ENCODE data around the gene INPP5A. TPM values are rescaled to one million over a fixed set of nuclear protein-coding genes. Genes with fewer than 3 reads are reported as not detected.

INPP5A gene
- total RNA-seq, 1 experiment from 2014 or later, result 12.3 TPM

GRCh38 chr10:132642732-132643008 is 105.1 kb downstream of the INPP5A start:
- ChIA-PET CTCF (no interaction called here), POLR2A (no interaction called here), RAD21 (ENCODE audit: low non-redundant PET in 1 of 2, low total read pairs in 2 of 2, uncharacterized antibody in 2 of 2, unreplicated experiment in 2 of 2) (no interaction called here)
- BruUV-seq (replicated peaks), result no TSS peak
- Histone ChIP-seq H3K27me3 (ENCODE audit: insufficient read depth, low read length) (no peaks in the 10 kb centered on the region), H3K4me1 (ENCODE audit: control insufficient read depth in 1 of 2, insufficient read depth in 2 of 2, low read length in 2 of 2) (no peaks in the 10 kb centered on the region), H3K9me3 (ENCODE audit: control insufficient read depth in 1 of 2, insufficient read depth in 1 of 2, low read depth in 1 of 2, low read length in 2 of 2) (no peaks in the 10 kb centered on the region), H2AFZ (ENCODE audit: low read depth, low read length, poor library complexity, severe bottlenecking) (no peak overlapping the region), H3K9ac (ENCODE audit: low read length) (no peak overlapping the region), H4K20me1 (ENCODE audit: insufficient read depth) (no peaks in the 10 kb centered on the region), H3K36me3 (ENCODE audit: control insufficient read depth in 1 of 2, insufficient read depth in 2 of 2, low read length in 2 of 2) (no peaks in the 10 kb centered on the region), H3K79me2 (ENCODE audit: insufficient read depth, low read length) (no peaks in the 10 kb centered on the region), H3K4me2 (ENCODE audit: low read length) (no peak overlapping the region), H3K9me2 (ENCODE audit: insufficient read depth) (no peaks in the 10 kb centered on the region), H3K27ac (ENCODE audit: low read depth, low read length) (no peak overlapping the region), H3K4me3 (replicated peaks in 1 of 2; ENCODE audit: low read depth in 1 of 2, low read length in 2 of 2) (no peak overlapping the region)
- intact Hi-C loops (cut with micrococcal nuclease), result no loop called here
- TF ChIP-seq POLR2A (IDR thresholded peaks at IDR 0.05; ENCODE audit: borderline replicate concordance, extremely low read depth, insufficient read depth, insufficient read length), result no peak
- TF ChIP-seq CTCF (IDR thresholded peaks at IDR 0.05 in 2 of 3, conservative IDR thresholded peaks at IDR 0.05 in 1 of 3; ENCODE audit: borderline replicate concordance in 1 of 3, insufficient read depth in 1 of 3, low read depth in 2 of 3, low read length in 2 of 3), result no peak
- TF ChIP-seq SP1 (IDR thresholded peaks at IDR 0.05; ENCODE audit: low read depth), result no peak
- TF ChIP-seq EZH2 (IDR thresholded peaks at IDR 0.05), result no peak
- TF ChIP-seq EGR1 (IDR thresholded peaks at IDR 0.05; ENCODE audit: low read depth), result no peak
- no peak for TF ChIP-seq SIN3A (IDR thresholded peaks at IDR 0.05; ENCODE audit: low read depth)
- no peak for TF ChIP-seq ATF3 (IDR thresholded peaks at IDR 0.05)
- no peak for TF ChIP-seq CEBPB (IDR thresholded peaks at IDR 0.05; ENCODE audit: low read depth)
- no peak for TF ChIP-seq SRF (IDR thresholded peaks at IDR 0.05; ENCODE audit: low read depth)
- TF ChIP-seq, protein P1, sequence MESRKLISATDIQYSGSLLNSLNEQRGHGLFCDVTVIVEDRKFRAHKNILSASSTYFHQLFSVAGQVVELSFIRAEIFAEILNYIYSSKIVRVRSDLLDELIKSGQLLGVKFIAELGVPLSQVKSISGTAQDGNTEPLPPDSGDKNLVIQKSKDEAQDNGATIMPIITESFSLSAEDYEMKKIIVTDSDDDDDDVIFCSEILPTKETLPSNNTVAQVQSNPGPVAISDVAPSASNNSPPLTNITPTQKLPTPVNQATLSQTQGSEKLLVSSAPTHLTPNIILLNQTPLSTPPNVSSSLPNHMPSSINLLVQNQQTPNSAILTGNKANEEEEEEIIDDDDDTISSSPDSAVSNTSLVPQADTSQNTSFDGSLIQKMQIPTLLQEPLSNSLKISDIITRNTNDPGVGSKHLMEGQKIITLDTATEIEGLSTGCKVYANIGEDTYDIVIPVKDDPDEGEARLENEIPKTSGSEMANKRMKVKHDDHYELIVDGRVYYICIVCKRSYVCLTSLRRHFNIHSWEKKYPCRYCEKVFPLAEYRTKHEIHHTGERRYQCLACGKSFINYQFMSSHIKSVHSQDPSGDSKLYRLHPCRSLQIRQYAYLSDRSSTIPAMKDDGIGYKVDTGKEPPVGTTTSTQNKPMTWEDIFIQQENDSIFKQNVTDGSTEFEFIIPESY (IDR thresholded peaks at IDR 0.05; ENCODE audit: extremely low read depth, insufficient replicate concordance, low read length), result no peak
- ATAC-seq (no peak), DNase-seq (ENCODE audit: low read depth, low spot score) (no peak)
